Transverse colon (tissue), 4 donors: ENCODE measurements around the gene LPIN1.

Source experiments
- CTCF ChIP-seq, 5 experiments: fragments of 200-600 bp in 3 of 5; fragments of 450-650 bp in 2 of 5; sonication (generic) in 3 of 5; IDR thresholded peaks; 1 replicate in 2 of 5; 2 replicates in 3 of 5; pipeline ENCODE4 v1.5.1; 2016 to 2017; ENCODE audit warnings: antibody characterized with exemption in 5 of 5, inconsistent platforms in 3 of 5, mild to moderate bottlenecking in 2 of 5, moderate library complexity in 1 of 5
- EP300 ChIP-seq: sonication (generic); formaldehyde crosslinking; IDR thresholded peaks from one replicate; pipeline ENCODE4 v1.6.1; 2017; ENCODE audit warnings: antibody characterized with exemption, low read depth
- POLR2A ChIP-seq: fragments of 450-650 bp; IDR thresholded peaks from one replicate; pipeline ENCODE4 v1.6.1; 2016; ENCODE audit warnings: antibody characterized with exemption, mild to moderate bottlenecking, moderate library complexity
- POLR2AphosphoS5 ChIP-seq, 3 donors: sonication (generic); formaldehyde crosslinking; IDR thresholded peaks; one replicate each; pipeline ENCODE4 v1.6.1; 2016; ENCODE audit warnings: antibody characterized with exemption in 3 of 3

GRCh38 chr2:11813951-11814350 is 67.5 kb downstream of the LPIN1 start:
- TF ChIP-seq POLR2AphosphoS5 (IDR thresholded peaks at IDR 0.05), result no peak
- TF ChIP-seq CTCF (IDR thresholded peaks at IDR 0.05), result no peak
- TF ChIP-seq EP300, result no peak
- TF ChIP-seq POLR2A, result no peak
